Thyroid gland (tissue), 4 donors: ENCODE data around the gene CFAP97D1. TPM values are rescaled to one million over a fixed set of nuclear protein-coding genes. Genes with fewer than 3 reads are reported as not detected.

Source experiments
- DNase-seq, 2 donors: peaks; one replicate each; pipeline ENCODE4 v3.0.0-alpha.2; 2019
- H3K27ac ChIP-seq, 3 donors: fragments of 200-600 bp; sonication (generic); 1 replicate in 2 of 3; 2 replicates in 1 of 3; pipeline ENCODE4 v1.5.1; 2016 to 2019; ENCODE audit warnings: mild to moderate bottlenecking in 1 of 3, moderate library complexity in 1 of 3
- H3K27me3 ChIP-seq: fragments of 200-600 bp; sonication (generic); one replicate; pipeline ENCODE4 v1.5.1; 2019
- H3K36me3 ChIP-seq, 2 donors: fragments of 200-600 bp; sonication (generic); one replicate each; pipeline ENCODE4 v1.5.1; 2016 to 2019
- H3K4me1 ChIP-seq, 2 donors: fragments of 200-600 bp; sonication (generic); one replicate each; pipeline ENCODE4 v1.5.1; 2017 to 2019
- H3K4me3 ChIP-seq, 3 donors: fragments of 200-600 bp; sonication (generic); replicated peaks in 1 of 3; 1 replicate in 2 of 3; 2 replicates in 1 of 3; pipeline ENCODE4 v1.5.1; 2016; ENCODE audit warnings: mild to moderate bottlenecking in 1 of 3
- H3K9me3 ChIP-seq: fragments of 200-600 bp; sonication (generic); one replicate; pipeline ENCODE4 v1.5.1; 2017
- CTCF ChIP-seq, 6 experiments: fragments of 200-600 bp in 3 of 6; fragments of 450-650 bp in 3 of 6; sonication (generic) in 3 of 6; IDR thresholded peaks; one replicate each; pipeline ENCODE4 v1.5.1; 2016 to 2019; ENCODE audit warnings: antibody characterized with exemption in 6 of 6, mild to moderate bottlenecking in 2 of 6, inconsistent platforms in 1 of 6, moderate library complexity in 1 of 6
- POLR2A ChIP-seq, 2 donors: fragments of 450-650 bp; IDR thresholded peaks; one replicate each; pipeline ENCODE4 v1.6.1; 2017; ENCODE audit warnings: antibody characterized with exemption in 2 of 2, mild to moderate bottlenecking in 2 of 2, moderate library complexity in 1 of 2
- WGBS, 2 donors: methylation state at CpG; one replicate each; pipeline ENCODE4 v1.1.5; 2017; 5-methylcytosine and 5-hydroxymethylcytosine counted together
- intact Hi-C: fragments of 100-400 bp; cut with DNase I; formaldehyde crosslinking; loops from one replicate; pipeline ENCODE4 v1.15.1; 2023
- total RNA-seq, 4 donors: library from RNA; depleted of rRNA; stranded (reverse); fragments of >200 nt; gene quantifications; one replicate each; pipeline ENCODE4 v1.2.3, GENCODE V29; 2016

Gene CFAP97D1
- total RNA-seq, 4 donors from 2014 or later, result 0.13 TPM; not detected in 3

- H3K4me1 ChIP-seq, result peaks cover 3 to 17% of the 10 kb centered on the region in 2 donors
- H3K36me3 ChIP-seq, result peaks cover 0 to 4% of the 10 kb centered on the region in 2 donors
- H3K4me3 ChIP-seq, result no peak overlapping the region
- intact Hi-C loops, result no loop called here
- TF ChIP-seq POLR2A (IDR thresholded peaks at IDR 0.05), result no peak
- TF ChIP-seq CTCF (IDR thresholded peaks at IDR 0.05), result no peak
- no peaks in the 10 kb centered on the region for H3K27me3 ChIP-seq
- H3K9me3 ChIP-seq, result no peaks in the 10 kb centered on the region
- peak; percentile 80 to 84 for DNase-seq
- H3K27ac ChIP-seq, result peak overlapping the region in 2 of 3 donors; percentile 26 to 27
- WGBS, 2 donors, result 32 to 59% methylated on average over 4 of the region's 4 CpGs
These were observed 30.0 kb downstream of the CFAP97D1 start for GRCh38 chr17:43810226-43810715.

GRCh38 chr17:43810823-43811222, 30.6 kb downstream of the CFAP97D1 start:
- peaks cover 3 to 17% of the 10 kb centered on the region in 2 donors for H3K4me1 ChIP-seq
- no peak for DNase-seq
- peak overlapping the region in 1 of 3 donors; percentile 27 for H3K27ac ChIP-seq
- no peak overlapping the region for H3K4me3 ChIP-seq
- H3K36me3 ChIP-seq, result peaks cover 0 to 4% of the 10 kb centered on the region in 2 donors
- no peaks in the 10 kb centered on the region for H3K9me3 ChIP-seq
- TF ChIP-seq POLR2A (IDR thresholded peaks at IDR 0.05), result no peak
- H3K27me3 ChIP-seq, result no peaks in the 10 kb centered on the region
- WGBS, 2 donors, result 69 to 79% methylated on average over 5 of the region's 5 CpGs
- intact Hi-C loops, result no loop called here

GRCh38 chr17:43812396-43813265, 32.4 kb downstream of the CFAP97D1 start:
- Histone ChIP-seq H3K4me3 (no peak overlapping the region), H3K36me3 (peaks cover 0 to 4% of the 10 kb centered on the region in 2 donors), H3K4me1 (peaks cover 3 to 17% of the 10 kb centered on the region in 2 donors), H3K27me3 (no peaks in the 10 kb centered on the region), H3K27ac (no peak overlapping the region), H3K9me3 (no peaks in the 10 kb centered on the region)
- WGBS, 2 donors, result 89 to 96% methylated on average over 7 to 10 of the region's 10 CpGs
- TF ChIP-seq POLR2A (IDR thresholded peaks at IDR 0.05), result no peak
- no peak for TF ChIP-seq CTCF (IDR thresholded peaks at IDR 0.05)
- no peak for DNase-seq
- intact Hi-C loops, result no loop called here

- WGBS, 2 donors, result 45 to 54% methylated on average over 3 of the region's 3 CpGs
- H3K27ac ChIP-seq, result no peak overlapping the region
These were observed 33.2 kb downstream of the CFAP97D1 start for GRCh38 chr17:43813386-43813785.

GRCh38 chr17:43814026-43814425, 33.8 kb downstream of the CFAP97D1 start:
- no peak for DNase-seq
- 91 to 100% methylated on average over 4 to 12 of the region's 12 CpGs for WGBS, 2 donors
- no peak overlapping the region for H3K4me3 ChIP-seq
- peaks cover 3 to 17% of the 10 kb centered on the region in 2 donors for H3K4me1 ChIP-seq
- no peaks in the 10 kb centered on the region for H3K27me3 ChIP-seq
- TF ChIP-seq CTCF (IDR thresholded peaks at IDR 0.05) (no peak), POLR2A (IDR thresholded peaks at IDR 0.05) (no peak)
- intact Hi-C loops, result no loop called here
- H3K27ac ChIP-seq, result no peak overlapping the region
- peaks cover 0 to 4% of the 10 kb centered on the region in 2 donors for H3K36me3 ChIP-seq
- H3K9me3 ChIP-seq, result no peaks in the 10 kb centered on the region

More at GRCh38 chr17:43813386-43813785, 33.2 kb downstream of the CFAP97D1 start:
- H3K27me3 ChIP-seq, result no peaks in the 10 kb centered on the region
- intact Hi-C loops, result no loop called here
- no peaks in the 10 kb centered on the region for H3K9me3 ChIP-seq
- TF ChIP-seq CTCF (IDR thresholded peaks at IDR 0.05) (no peak), POLR2A (IDR thresholded peaks at IDR 0.05) (no peak)
- peaks cover 3 to 17% of the 10 kb centered on the region in 2 donors for H3K4me1 ChIP-seq
- DNase-seq, result peak; percentile 22 to 40
- H3K4me3 ChIP-seq, result no peak overlapping the region
- H3K36me3 ChIP-seq, result peaks cover 0 to 4% of the 10 kb centered on the region in 2 donors
